Cardiac fibroblast (primary cell): ENCODE data around the gene PCGF3.

Experiments
- DNase-seq, 2 donors: peaks; one replicate each; pipeline versions ENCODE4 v3.0.0 to v3.0.0-alpha.2; 2010; ENCODE audit warnings: low read depth in 2 of 2
- H3K4me3 ChIP-seq, 2 donors: replicated peaks in 1 of 2; 1 replicate in 1 of 2; 2 replicates in 1 of 2; pipeline ENCODE4 v1.5.1; 2011; ENCODE audit warnings: low read depth in 2 of 2, low read length in 2 of 2, mild to moderate bottlenecking in 2 of 2, moderate library complexity in 1 of 2
- CTCF ChIP-seq: IDR thresholded peaks from one replicate; pipeline ENCODE4 v1.5.1; 2011; ENCODE audit warnings: low read depth, mild to moderate bottlenecking, low read length, inconsistent platforms

The PCGF3 gene

GRCh38 chr4:684623-685327 lies 20.9 kb upstream of the PCGF3 start:
- H3K4me3 ChIP-seq = no peak overlapping the region
- no peak for DNase-seq
- no peak for TF ChIP-seq CTCF

- no peak for DNase-seq
- TF ChIP-seq CTCF = no peak
- H3K4me3 ChIP-seq = no peak overlapping the region
These were observed 19.8 kb upstream of the PCGF3 start for GRCh38 chr4:685679-686412.

- DNase-seq = no peak
- TF ChIP-seq CTCF = no peak
- H3K4me3 ChIP-seq = no peak overlapping the region
These were observed 19.1 kb upstream of the PCGF3 start for GRCh38 chr4:686413-687040.

GRCh38 chr4:687048-687970 lies 18.3 kb upstream of the PCGF3 start:
- DNase-seq = peak; percentile 89 to 95
- peak overlapping the region in 1 of 2 donors; percentile 38 for H3K4me3 ChIP-seq
- no peak for TF ChIP-seq CTCF

- peak overlapping the region; percentile 37 to 47 for H3K4me3 ChIP-seq
- no peak for TF ChIP-seq CTCF
- DNase-seq = no peak
These were observed 17.4 kb upstream of the PCGF3 start for GRCh38 chr4:687971-688853.
